GM18861 (cell line): ENCODE measurements around the gene COMMD2.

Experiments used
- ATAC-seq: cut with Tn5 transposase; IDR thresholded peaks from one replicate; pipeline ENCODE4 v1.9.1; 2021; ENCODE audit not compliant: unreplicated experiment

The COMMD2 gene

GRCh38 chr3:149705416-149705815 lies 46.9 kb downstream of the COMMD2 start:
- no peak for ATAC-seq

- ATAC-seq, result no peak
These were observed 48.8 kb downstream of the COMMD2 start for GRCh38 chr3:149703466-149703865.

GRCh38 chr3:149702691-149703441 lies 49.4 kb downstream of the COMMD2 start:
- ATAC-seq, result no peak

- ATAC-seq, result no peak
These were observed 50.3 kb downstream of the COMMD2 start for GRCh38 chr3:149701977-149702350.

GRCh38 chr3:149701206-149701976 lies 50.9 kb downstream of the COMMD2 start:
- ATAC-seq, result no peak
